IMR-90 (cell line): ENCODE results near the gene SEMG1. TPM values are rescaled to one million over a fixed set of nuclear protein-coding genes. Genes with fewer than 3 reads are reported as not detected.

ENCODE experiments used
- ATAC-seq: fragments of 200-7000 bp; cut with Tn5 transposase; 2 replicates; pipeline ENCODE4 v1.9.1; 2020; ENCODE audit warnings: low read depth, mild to moderate bottlenecking, moderate library complexity
- BruUV-seq: library from RNA; stranded (reverse); fragments of 400-500 nt; replicated peaks from 2 replicates; lab custom pipeline; 2021; lab: Mats Ljungman, UMichigan
- CTCF ChIA-PET: fragments of 300-600 bp; formaldehyde crosslinking; extraction: SDS; loops from one replicate; lab custom pipeline; 2021; ENCODE audit warnings: antibody characterized with exemption; lab: Yijun Ruan, JAX
- POLR2A ChIA-PET: fragments of 300-600 bp; sonication (Branson Sonifier 250); formaldehyde crosslinking; loops from one replicate; lab custom pipeline; 2022; ENCODE audit warnings: antibody characterized with exemption; ENCODE audit not compliant: unreplicated experiment; lab: Charles Lee
- DNase-seq: peaks from one replicate; pipeline ENCODE4 v3.0.0; 2013
- H2AFZ ChIP-seq: replicated peaks from 2 replicates; pipeline ENCODE3; 2013; ENCODE audit warnings: low read length, mild to moderate bottlenecking; ENCODE audit not compliant: poor library complexity
- H2AK5ac ChIP-seq: 2 replicates; pipeline ENCODE4 v1.6.1; 2013; ENCODE audit warnings: low read depth, low read length, inconsistent platforms
- H2AK9ac ChIP-seq: replicated peaks from 2 replicates; pipeline ENCODE3; 2013; ENCODE audit warnings: mild to moderate bottlenecking, low read depth, low read length, moderate library complexity; ENCODE audit not compliant: poor library complexity
- H2BK120ac ChIP-seq: 2 replicates; pipeline ENCODE4 v1.6.1; 2013; ENCODE audit warnings: low read depth, low read length, inconsistent platforms
- H2BK15ac ChIP-seq: 3 replicates; pipeline ENCODE4 v1.6.1; 2013; ENCODE audit warnings: low read depth, low read length, inconsistent platforms
- H2BK20ac ChIP-seq: 2 replicates; pipeline ENCODE4 v1.6.1; 2013; ENCODE audit warnings: low read depth, mild to moderate bottlenecking, inconsistent platforms, low read length, moderate library complexity
- H2BK5ac ChIP-seq: 2 replicates; pipeline ENCODE4 v1.6.1; 2013; ENCODE audit warnings: mild to moderate bottlenecking, low read depth, low read length, inconsistent platforms; ENCODE audit not compliant: poor library complexity, severe bottlenecking
- H3K14ac ChIP-seq: replicated peaks from 2 replicates; pipeline ENCODE4 v1.6.1; 2013; ENCODE audit warnings: low read depth, low read length, inconsistent platforms
- H3K18ac ChIP-seq: 2 replicates; pipeline ENCODE4 v1.6.1; 2013; ENCODE audit warnings: low read depth, low read length, control low read depth
- H3K23ac ChIP-seq: 2 replicates; pipeline ENCODE4 v1.6.1; 2013; ENCODE audit warnings: low read depth, low read length, inconsistent platforms
- H3K27ac ChIP-seq: 2 replicates; pipeline ENCODE4 v1.5.1; 2013; ENCODE audit warnings: mild to moderate bottlenecking, control low read depth, low read length; ENCODE audit not compliant: insufficient read depth
- H3K27me3 ChIP-seq: 2 replicates; pipeline ENCODE4 v1.6.1; 2013; ENCODE audit warnings: low read length; ENCODE audit not compliant: control insufficient read depth, insufficient read depth
- H3K36me3 ChIP-seq: 2 replicates; pipeline ENCODE4 v1.6.1; 2013; ENCODE audit warnings: low read length, mixed read lengths; ENCODE audit not compliant: control insufficient read depth, insufficient read depth
- H3K4ac ChIP-seq: 2 replicates; pipeline ENCODE4 v1.6.1; 2013; ENCODE audit warnings: low read depth, low read length, inconsistent platforms
- H3K4me1 ChIP-seq: 2 replicates; pipeline ENCODE4 v1.6.1; 2013; ENCODE audit warnings: low read length, mixed read lengths; ENCODE audit not compliant: control insufficient read depth, insufficient read depth
- H3K4me2 ChIP-seq: 2 replicates; pipeline ENCODE4 v1.6.1; 2013; ENCODE audit warnings: low read depth, mild to moderate bottlenecking, control low read depth, low read length, moderate library complexity
- H3K4me3 ChIP-seq: 2 replicates; pipeline ENCODE4 v1.5.1; 2013; ENCODE audit warnings: low read depth, mild to moderate bottlenecking, control low read depth, low read length, moderate library complexity; ENCODE audit not compliant: insufficient read depth
- H3K56ac ChIP-seq: 2 replicates; pipeline ENCODE4 v1.6.1; 2013; ENCODE audit warnings: low read length, inconsistent platforms; ENCODE audit not compliant: insufficient read depth; ENCODE audit errors: extremely low read depth
- H3K79me1 ChIP-seq, 2 experiments: 2 replicates each; pipeline ENCODE4 v1.6.1; 2013; ENCODE audit warnings: low read length in 2 of 2, inconsistent platforms in 1 of 2, low read depth in 1 of 2
- H3K9ac ChIP-seq: 2 replicates; pipeline ENCODE4 v1.6.1; 2013; ENCODE audit warnings: low read depth, low read length, control low read depth
- H3K9me1 ChIP-seq: 2 replicates; pipeline ENCODE4 v1.6.1; 2013; ENCODE audit warnings: low read length, inconsistent platforms; ENCODE audit not compliant: insufficient read depth
- H3K9me3 ChIP-seq: 2 replicates; pipeline ENCODE4 v1.6.1; 2013; ENCODE audit warnings: low read length; ENCODE audit not compliant: control insufficient read depth, insufficient read depth
- H4K20me1 ChIP-seq: 2 replicates; pipeline ENCODE4 v1.6.1; 2013; ENCODE audit warnings: low read length, inconsistent platforms; ENCODE audit not compliant: insufficient read depth
- H4K5ac ChIP-seq: 2 replicates; pipeline ENCODE4 v1.6.1; 2013; ENCODE audit warnings: mild to moderate bottlenecking, low read depth, low read length, control low read depth
- H4K8ac ChIP-seq, 2 experiments: 2 replicates each; pipeline ENCODE4 v1.6.1; 2013; ENCODE audit warnings: low read depth in 2 of 2, low read length in 2 of 2, control low read depth in 1 of 2, inconsistent platforms in 1 of 2
- H4K91ac ChIP-seq: 2 replicates; pipeline ENCODE4 v1.6.1; 2013; ENCODE audit warnings: low read depth, low read length, inconsistent platforms; ENCODE audit not compliant: insufficient read depth
- MAFK ChIP-seq: IDR thresholded peaks from 2 replicates; pipeline ENCODE4 v1.6.1; 2012; ENCODE audit warnings: low read depth, low read length, improper control_type of control experiment
- NFE2L2 ChIP-seq: fragments of 150-350 bp; IDR thresholded peaks from 2 replicates; pipeline ENCODE4 v1.6.1; 2016; ENCODE audit warnings: low read depth, mild to moderate bottlenecking, low read length
- WGBS, 2 experiments: methylation state at CpG; one replicate each; pipeline versions ENCODE4 v1.1.5 to v1.1.7; 2013; ENCODE audit warnings: missing lambda C conversion rate in 2 of 2; ENCODE audit not compliant: insufficient read length in 1 of 2; ENCODE audit errors: extremely low coverage in 2 of 2; 5-methylcytosine and 5-hydroxymethylcytosine counted together
- dilution Hi-C: fragments of 300-500 bp; cut with HindIII; formaldehyde crosslinking; loops from one replicate; pipeline ENCODE4 v1.14.3; 2018; ENCODE audit warnings: low sequenced_read_pairs; ENCODE audit not compliant: unreplicated experiment
- in situ Hi-C: fragments of 300-500 bp; cut with MboI; formaldehyde crosslinking; loops from 3 replicates; pipeline ENCODE4 v1.14.3; 2019; ENCODE audit warnings: low sequenced_read_pairs, inconsistent platforms, mixed read lengths
- intact Hi-C: fragments of 100-400 bp; cut with micrococcal nuclease; formaldehyde crosslinking; loops from 2 replicates; pipeline ENCODE4 v1.10.0; 2022
- polyA plus RNA-seq, 3 experiments: library from polyadenylated mRNA; depleted of rRNA; stranded (reverse); fragments of >200 nt; gene quantifications; 2 replicates each; pipeline ENCODE4 v1.2.3, GENCODE V29; 2012; ENCODE audit warnings: low replicate concordance in 1 of 3
- total RNA-seq: library from RNA; depleted of rRNA; stranded (reverse); fragments of >200 nt; gene quantifications from 2 replicates; pipeline ENCODE4 v1.2.3, GENCODE V29; 2012

SEMG1 gene
- total and polyA plus RNA-seq, 2 of the 4 experiments (the other 2 are of a cell fraction): not detected

GRCh38 chr20:45212836-45213235, 6.0 kb downstream of the SEMG1 start:
- in situ Hi-C loops: no loop called here
- dilution Hi-C loops: no loop called here

More at GRCh38 chr20:45212836-45213235, 6.0 kb downstream of the SEMG1 start:
- H4K91ac ChIP-seq: no peak overlapping the region
- no peak overlapping the region for H2AK5ac ChIP-seq
- H3K56ac ChIP-seq: no peak overlapping the region
- TF ChIP-seq NFE2L2 (no peak), MAFK (peak; percentile 59)
- no CpG with 5 or more reads among the region's 3 CpGs for WGBS, 2 experiments
- H3K23ac ChIP-seq: no peak overlapping the region
- H3K4me1 ChIP-seq: no peaks in the 10 kb centered on the region
- no peak overlapping the region for H3K18ac ChIP-seq
- H2BK15ac ChIP-seq: no peak overlapping the region
- no peak overlapping the region for H3K4me3 ChIP-seq
- no peak overlapping the region for H2AFZ ChIP-seq
- no peaks in the 10 kb centered on the region for H3K36me3 ChIP-seq
- no peak overlapping the region for H2BK120ac ChIP-seq
- no peak overlapping the region for H4K5ac ChIP-seq
- DNase-seq: no peak
- no peak for ATAC-seq
- no peaks in the 10 kb centered on the region for H4K20me1 ChIP-seq
- no peak overlapping the region for H2AK9ac ChIP-seq
- no peaks in the 10 kb centered on the region for H3K79me1 ChIP-seq
- no peak overlapping the region for H3K14ac ChIP-seq
- H3K27ac ChIP-seq: no peak overlapping the region
- intact Hi-C loops: no loop called here
- no peak overlapping the region for H2BK5ac ChIP-seq
- no TSS peak for BruUV-seq
- no peak overlapping the region for H3K9ac ChIP-seq
- no peaks in the 10 kb centered on the region; the same call in 1 of the 2 replicates for H3K27me3 ChIP-seq
- no peaks in the 10 kb centered on the region for H3K9me3 ChIP-seq
- CTCF ChIA-PET: no interaction called here
- POLR2A ChIA-PET: no interaction called here
- H2BK20ac ChIP-seq: no peak overlapping the region
- H3K9me1 ChIP-seq: no peaks in the 10 kb centered on the region
- no peak overlapping the region for H3K4me2 ChIP-seq
- no peak overlapping the region for H3K4ac ChIP-seq
- no peak overlapping the region for H4K8ac ChIP-seq
